ENCODE results near the gene HIPK2.

GRCh38 chr7:139737221-139738100, 40.3 kb downstream of the HIPK2 start:
- TF ChIP-seq ZC3H10 (CRISPR knock-in tag; IDR thresholded peaks at IDR 0.05) = no peak
- TF ChIP-seq PATZ1 (CRISPR knock-in tag; IDR thresholded peaks at IDR 0.05; ENCODE audit: borderline replicate concordance) = no peak
- no peak for TF ChIP-seq OSR1 (CRISPR knock-in tag; IDR thresholded peaks at IDR 0.05)
- TF ChIP-seq, protein P1, sequence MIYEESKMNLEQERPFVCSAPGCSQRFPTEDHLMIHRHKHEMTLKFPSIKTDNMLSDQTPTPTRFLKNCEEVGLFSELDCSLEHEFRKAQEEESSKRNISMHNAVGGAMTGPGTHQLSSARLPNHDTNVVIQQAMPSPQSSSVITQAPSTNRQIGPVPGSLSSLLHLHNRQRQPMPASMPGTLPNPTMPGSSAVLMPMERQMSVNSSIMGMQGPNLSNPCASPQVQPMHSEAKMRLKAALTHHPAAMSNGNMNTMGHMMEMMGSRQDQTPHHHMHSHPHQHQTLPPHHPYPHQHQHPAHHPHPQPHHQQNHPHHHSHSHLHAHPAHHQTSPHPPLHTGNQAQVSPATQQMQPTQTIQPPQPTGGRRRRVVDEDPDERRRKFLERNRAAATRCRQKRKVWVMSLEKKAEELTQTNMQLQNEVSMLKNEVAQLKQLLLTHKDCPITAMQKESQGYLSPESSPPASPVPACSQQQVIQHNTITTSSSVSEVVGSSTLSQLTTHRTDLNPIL (CRISPR knock-in tag; IDR thresholded peaks at IDR 0.05; ENCODE audit: low read depth) = no peak
- TF ChIP-seq ZFP3 (CRISPR knock-in tag; IDR thresholded peaks at IDR 0.05) = no peak
- no peak for TF ChIP-seq ARNTL (CRISPR knock-in tag; IDR thresholded peaks at IDR 0.05; ENCODE audit: borderline replicate concordance, low read depth)
- no peak for TF ChIP-seq ZNF8 (CRISPR knock-in tag; IDR thresholded peaks at IDR 0.05)
- TF ChIP-seq, protein P2, sequence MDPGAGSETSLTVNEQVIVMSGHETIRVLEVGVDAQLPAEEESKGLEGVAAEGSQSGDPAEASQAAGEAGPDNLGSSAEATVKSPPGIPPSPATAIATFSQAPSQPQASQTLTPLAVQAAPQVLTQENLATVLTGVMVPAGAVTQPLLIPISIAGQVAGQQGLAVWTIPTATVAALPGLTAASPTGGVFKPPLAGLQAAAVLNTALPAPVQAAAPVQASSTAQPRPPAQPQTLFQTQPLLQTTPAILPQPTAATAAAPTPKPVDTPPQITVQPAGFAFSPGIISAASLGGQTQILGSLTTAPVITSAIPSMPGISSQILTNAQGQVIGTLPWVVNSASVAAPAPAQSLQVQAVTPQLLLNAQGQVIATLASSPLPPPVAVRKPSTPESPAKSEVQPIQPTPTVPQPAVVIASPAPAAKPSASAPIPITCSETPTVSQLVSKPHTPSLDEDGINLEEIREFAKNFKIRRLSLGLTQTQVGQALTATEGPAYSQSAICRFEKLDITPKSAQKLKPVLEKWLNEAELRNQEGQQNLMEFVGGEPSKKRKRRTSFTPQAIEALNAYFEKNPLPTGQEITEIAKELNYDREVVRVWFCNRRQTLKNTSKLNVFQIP (CRISPR knock-in tag; IDR thresholded peaks at IDR 0.05; ENCODE audit: borderline replicate concordance, low read depth) = no peak
- TF ChIP-seq CSRNP3 (CRISPR knock-in tag; IDR thresholded peaks at IDR 0.05) = no peak
- TF ChIP-seq GLIS3 (CRISPR knock-in tag; IDR thresholded peaks at IDR 0.05) = no peak
- TF ChIP-seq SNAI2 (CRISPR knock-in tag; IDR thresholded peaks at IDR 0.05) = no peak
- no peak for TF ChIP-seq RARB (CRISPR knock-in tag; IDR thresholded peaks at IDR 0.05)
